Esophagus squamous epithelium (tissue), 4 donors: ENCODE results near the gene C6orf58.

Experiments
- POLR2A ChIP-seq, 4 donors: fragments of 450-650 bp; IDR thresholded peaks; one replicate each; pipeline ENCODE4 v1.6.1; 2017; ENCODE audit warnings: antibody characterized with exemption in 4 of 4, mild to moderate bottlenecking in 4 of 4, moderate library complexity in 3 of 4
- TF ChIP-seq, protein P1 (sequence below), 6 experiments: fragments of 450-650 bp in 4 of 6; fragments of 200-600 bp in 2 of 6; sonication (generic) in 2 of 6; IDR thresholded peaks; one replicate each; pipeline ENCODE4 v1.5.1; 2016 to 2019; ENCODE audit warnings: antibody characterized with exemption in 6 of 6, mild to moderate bottlenecking in 4 of 6, moderate library complexity in 4 of 6

GRCh38 chr6:127547904-127548649 lies 28.9 kb upstream of the C6orf58 start:
- TF ChIP-seq, protein P1, sequence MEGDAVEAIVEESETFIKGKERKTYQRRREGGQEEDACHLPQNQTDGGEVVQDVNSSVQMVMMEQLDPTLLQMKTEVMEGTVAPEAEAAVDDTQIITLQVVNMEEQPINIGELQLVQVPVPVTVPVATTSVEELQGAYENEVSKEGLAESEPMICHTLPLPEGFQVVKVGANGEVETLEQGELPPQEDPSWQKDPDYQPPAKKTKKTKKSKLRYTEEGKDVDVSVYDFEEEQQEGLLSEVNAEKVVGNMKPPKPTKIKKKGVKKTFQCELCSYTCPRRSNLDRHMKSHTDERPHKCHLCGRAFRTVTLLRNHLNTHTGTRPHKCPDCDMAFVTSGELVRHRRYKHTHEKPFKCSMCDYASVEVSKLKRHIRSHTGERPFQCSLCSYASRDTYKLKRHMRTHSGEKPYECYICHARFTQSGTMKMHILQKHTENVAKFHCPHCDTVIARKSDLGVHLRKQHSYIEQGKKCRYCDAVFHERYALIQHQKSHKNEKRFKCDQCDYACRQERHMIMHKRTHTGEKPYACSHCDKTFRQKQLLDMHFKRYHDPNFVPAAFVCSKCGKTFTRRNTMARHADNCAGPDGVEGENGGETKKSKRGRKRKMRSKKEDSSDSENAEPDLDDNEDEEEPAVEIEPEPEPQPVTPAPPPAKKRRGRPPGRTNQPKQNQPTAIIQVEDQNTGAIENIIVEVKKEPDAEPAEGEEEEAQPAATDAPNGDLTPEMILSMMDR (IDR thresholded peaks at IDR 0.05) = peak in 1 of 6 experiments; percentile 26
- no peak for TF ChIP-seq POLR2A (IDR thresholded peaks at IDR 0.05)
